Activated CD8-positive, alpha-beta memory T cell treated with anti-CD3 and anti-CD28 coated beads for 36 hours (primary cell): Measurements from ENCODE around the gene RNU6-9. TPM values are rescaled to one million over a fixed set of nuclear protein-coding genes. Genes with fewer than 3 reads are reported as not detected.
"Not testable (repeated sequence)": the region's sequence is repeated elsewhere in the genome, so short reads cannot be mapped to it uniquely, and the experiment has no call there.

ENCODE experiments used
- CTCF ChIA-PET: fragments of 350-600 bp; sonication (Branson Sonifier 250); formaldehyde crosslinking; loops from one replicate; lab custom pipeline; 2021; ENCODE audit warnings: antibody characterized with exemption; lab: Charles Lee
- POLR2A ChIA-PET: fragments of 350-600 bp; sonication (Branson Sonifier 250); formaldehyde crosslinking; loops from one replicate; lab custom pipeline; 2021; ENCODE audit warnings: antibody characterized with exemption; lab: Charles Lee
- total RNA-seq, 2 experiments: library from RNA; stranded (reverse); gene quantifications; one replicate each; pipeline ENCODE4 v1.2.3, GENCODE V29; 2021

RNU6-9 gene
- total RNA-seq, 2 experiments from 2014 or later, result not detected

- CTCF ChIA-PET, result interaction anchor here (0.7 to 1.4 kb wide), 3 partner anchors 11 to 25 kb away, joined by 3 to 4 read pairs (median 4); no protein-coding TSS in a partner anchor
- POLR2A ChIA-PET, result no interaction called here
Measured at GRCh38 chr19:888581-889385, 4.5 kb upstream of the RNU6-9 start.

DNA sequence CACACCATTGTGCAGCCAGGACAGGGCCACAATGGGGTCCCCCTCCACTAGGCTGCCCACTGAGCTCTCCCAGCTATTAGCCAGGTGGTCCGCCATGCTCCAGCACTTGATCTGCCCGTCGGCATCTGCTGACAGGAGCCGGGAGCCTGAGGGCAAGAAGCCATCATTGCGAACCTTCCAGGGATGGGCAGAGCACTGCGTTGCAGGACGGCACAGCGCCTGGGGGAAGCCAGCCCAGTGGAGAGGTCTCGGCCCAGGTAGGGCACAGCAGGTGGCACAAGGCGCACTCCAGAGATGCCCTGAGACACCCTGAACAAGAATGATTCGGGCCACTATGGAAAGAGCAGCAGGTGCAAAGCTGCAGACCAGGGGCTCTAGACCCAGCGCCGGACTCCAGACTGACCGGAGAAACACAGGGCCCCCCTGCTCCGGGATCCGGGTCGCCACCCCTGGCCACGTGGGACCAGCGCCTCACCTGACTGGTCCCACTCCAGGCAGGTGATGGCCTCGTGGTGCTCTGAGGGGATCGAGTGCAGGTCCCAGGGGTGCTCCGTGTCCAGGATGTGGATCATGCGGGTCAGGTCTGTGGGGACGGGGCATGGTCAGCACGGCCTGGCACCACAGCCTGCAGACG, 3.5 kb upstream of the RNU6-9 start:
- ChIA-PET CTCF (interaction anchor here (1.1 to 1.4 kb wide), 2 partner anchors 13 to 26 kb away, joined by 3 to 4 read pairs; no protein-coding TSS in a partner anchor), POLR2A (no interaction called here)

- ChIA-PET POLR2A (no interaction called here), CTCF (no interaction called here)
Measured at GRCh38 chr19:890831-891230, 2.5 kb upstream of the RNU6-9 start.

GRCh38 chr19:891421-892200, 1.7 kb upstream of the RNU6-9 start:
- CTCF ChIA-PET, result interaction anchor here (2.3 kb wide), 1 partner anchor 16 kb away, joined by 7 read pairs; no protein-coding TSS in a partner anchor
- POLR2A ChIA-PET, result not testable (repeated sequence)

DNA sequence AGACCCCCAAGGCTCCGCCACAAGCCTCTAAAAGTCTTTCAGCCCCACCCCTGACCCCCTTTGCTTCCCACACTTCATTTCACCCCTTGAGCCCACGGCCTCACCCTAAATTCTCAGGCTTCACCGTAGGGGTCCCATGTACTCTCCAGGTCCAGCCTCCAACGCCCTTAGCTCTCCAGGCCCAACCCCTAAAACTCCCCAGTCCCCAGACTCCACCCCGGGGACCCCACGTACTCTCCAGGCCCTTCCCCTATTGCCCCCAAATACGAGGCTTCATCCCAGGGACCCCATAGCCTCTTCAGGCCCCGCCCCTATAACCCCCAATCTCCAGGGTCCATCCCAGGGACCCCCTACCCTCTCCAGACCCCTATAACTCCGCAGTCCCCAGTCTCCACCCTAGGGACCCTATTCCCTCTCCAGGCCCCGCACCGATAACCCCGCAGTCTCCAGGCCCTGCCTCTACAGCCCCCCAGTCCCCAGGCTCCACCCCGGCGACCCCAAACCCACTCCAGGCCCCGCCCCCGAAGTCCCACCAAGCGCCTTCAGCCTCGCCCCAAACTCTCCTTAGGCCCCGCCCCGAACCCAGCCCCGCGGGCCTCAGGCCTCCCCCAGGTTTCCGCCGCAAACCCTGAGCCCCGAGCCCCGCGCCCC, 916 bp upstream of the RNU6-9 start:
- CTCF ChIA-PET, result interaction anchor here (0.8 to 2.3 kb wide), 4 partner anchors 16 to 92 kb away, joined by 3 to 7 read pairs (median 3); partner anchors contain the start of gene WDR18

DNA sequence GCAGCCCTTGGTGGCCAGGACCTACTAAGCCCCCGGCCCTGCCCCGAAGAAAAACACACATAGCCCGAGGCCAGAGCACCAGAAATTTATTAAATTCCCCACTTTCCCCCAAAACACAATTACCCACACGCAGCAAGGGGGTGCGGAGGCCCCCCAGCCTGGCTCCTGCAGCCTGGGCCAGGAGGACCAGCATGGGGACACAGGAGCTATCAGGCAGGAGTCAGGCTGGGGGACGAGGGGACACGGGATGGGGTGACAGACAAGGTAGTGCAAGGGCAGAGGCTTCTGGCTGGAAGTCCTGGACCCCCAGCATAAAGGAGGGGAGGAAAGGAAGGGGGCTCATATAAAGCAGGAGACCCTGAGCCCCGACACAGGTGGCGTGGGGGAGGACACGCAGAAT, 3.1 kb downstream of the RNU6-9 start:
- CTCF ChIA-PET, result interaction anchor here (0.8 to 1.3 kb wide), 2 partner anchors 33 to 92 kb away, joined by 3 read pairs; no protein-coding TSS in a partner anchor

More for the DNA sequence above, 916 bp upstream of the RNU6-9 start:
- POLR2A ChIA-PET, result interaction anchor here (0.6 to 1.4 kb wide), 3 partner anchors 11 to 28 kb away, joined by 3 to 4 read pairs (median 4); no protein-coding TSS in a partner anchor

DNA sequence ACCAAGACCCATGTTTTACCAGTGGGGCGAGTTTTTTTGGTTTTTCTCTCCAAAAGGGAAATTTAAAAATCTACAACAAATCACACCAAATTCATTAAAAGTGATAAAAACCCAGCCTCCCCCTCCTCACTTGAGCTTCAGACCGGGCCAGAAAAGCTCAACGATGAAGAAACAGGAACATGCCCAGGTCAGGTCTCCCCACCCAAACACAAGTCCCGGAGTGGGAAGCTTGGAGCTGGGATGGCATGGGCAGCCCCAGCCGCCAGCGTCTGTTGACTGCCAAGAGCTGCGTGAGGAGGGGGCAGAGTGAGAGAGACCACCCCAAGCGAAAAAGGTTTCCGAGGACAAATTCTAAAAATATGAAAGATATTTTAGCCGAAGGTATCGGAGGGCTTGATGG, 3.7 kb downstream of the RNU6-9 start:
- CTCF ChIA-PET, result interaction anchor here (0.8 to 1.3 kb wide), 2 partner anchors 33 to 92 kb away, joined by 3 read pairs; no protein-coding TSS in a partner anchor
- POLR2A ChIA-PET, result no interaction called here

More for the DNA sequence above, 3.1 kb downstream of the RNU6-9 start:
- POLR2A ChIA-PET, result no interaction called here

DNA sequence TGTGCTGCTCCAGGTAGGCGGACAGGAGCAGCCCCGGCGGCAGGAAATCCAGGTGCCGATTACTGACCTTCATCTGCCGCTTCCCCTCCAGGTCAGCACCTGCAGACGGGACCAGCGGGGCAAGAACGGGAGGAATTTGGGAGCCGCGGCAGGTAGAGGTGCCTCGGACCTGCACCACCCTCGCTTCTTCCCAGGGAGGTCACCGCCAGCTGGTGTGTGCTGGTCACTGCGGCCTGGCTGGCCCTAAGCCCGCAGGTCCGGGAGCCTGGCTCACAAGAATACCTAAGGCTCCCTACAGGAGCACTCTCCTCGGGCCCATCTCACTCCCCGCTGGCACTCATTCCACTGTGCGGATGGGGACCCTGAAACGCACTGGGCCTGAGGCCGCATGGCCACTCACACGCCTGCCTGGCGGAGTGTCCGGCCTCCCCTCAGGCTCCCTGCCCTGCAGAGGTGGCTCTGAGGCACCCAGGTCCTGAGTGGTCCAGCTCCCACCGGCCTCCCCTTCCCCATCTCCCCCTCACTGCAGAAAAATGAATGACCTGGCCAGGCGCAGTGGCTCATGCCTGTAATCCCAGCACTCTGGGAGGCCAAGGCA, 4.3 kb downstream of the RNU6-9 start:
- POLR2A ChIA-PET, result no interaction called here
- CTCF ChIA-PET, result no interaction called here

GRCh38 chr19:898663-899062, 5.4 kb downstream of the RNU6-9 start:
- ChIA-PET CTCF (no interaction called here), POLR2A (no interaction called here)

DNA sequence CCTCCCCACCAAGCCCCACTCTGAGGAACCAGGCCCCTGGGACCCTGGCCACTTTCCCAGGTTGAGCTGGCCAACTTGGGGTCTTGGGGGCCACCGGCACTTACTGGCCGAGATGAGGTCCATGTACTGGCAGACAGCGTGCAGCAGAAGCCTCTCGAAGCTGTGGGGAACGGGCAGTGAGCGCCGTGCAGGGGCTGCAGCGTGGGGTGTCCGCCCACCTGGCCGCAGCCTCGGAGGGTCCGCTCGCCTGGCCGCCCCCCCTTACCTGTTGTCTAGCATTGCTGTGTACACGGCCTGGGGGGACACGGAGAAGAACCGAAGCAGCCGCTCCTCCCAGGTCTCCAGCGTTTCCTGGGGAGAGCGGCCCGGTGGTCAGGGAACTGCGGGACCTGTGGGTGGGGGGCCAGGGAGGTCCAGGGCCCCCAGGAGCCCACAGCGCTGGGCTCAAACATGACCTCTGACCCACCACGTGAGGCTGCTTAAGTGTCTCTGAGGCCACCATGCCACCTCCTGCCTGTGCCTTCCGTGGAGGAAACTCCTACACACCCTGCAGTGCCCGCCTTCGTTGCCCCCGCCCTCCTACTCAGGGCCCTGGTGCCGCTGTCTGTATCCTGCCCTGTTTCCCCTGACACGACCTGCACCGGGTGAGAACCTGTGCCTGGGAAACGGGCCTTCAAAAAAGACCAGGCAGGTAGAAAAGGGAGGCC, 6.2 kb downstream of the RNU6-9 start:
- CTCF ChIA-PET, result no interaction called here
- POLR2A ChIA-PET, result no interaction called here

DNA sequence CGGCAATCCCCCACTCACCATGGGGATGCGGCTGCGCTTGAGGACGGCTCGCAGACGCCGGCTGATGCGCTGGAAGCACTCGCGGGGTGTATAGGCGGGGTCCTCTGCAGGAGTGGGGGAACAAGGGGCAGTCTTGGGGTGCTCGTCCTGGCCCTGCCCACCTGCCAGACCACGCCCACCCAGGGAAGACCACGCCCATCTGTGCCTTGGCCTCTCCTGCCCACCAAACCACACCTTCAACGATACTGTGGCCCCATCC, 6.7 kb downstream of the RNU6-9 start:
- ChIA-PET CTCF (no interaction called here), POLR2A (no interaction called here)

DNA sequence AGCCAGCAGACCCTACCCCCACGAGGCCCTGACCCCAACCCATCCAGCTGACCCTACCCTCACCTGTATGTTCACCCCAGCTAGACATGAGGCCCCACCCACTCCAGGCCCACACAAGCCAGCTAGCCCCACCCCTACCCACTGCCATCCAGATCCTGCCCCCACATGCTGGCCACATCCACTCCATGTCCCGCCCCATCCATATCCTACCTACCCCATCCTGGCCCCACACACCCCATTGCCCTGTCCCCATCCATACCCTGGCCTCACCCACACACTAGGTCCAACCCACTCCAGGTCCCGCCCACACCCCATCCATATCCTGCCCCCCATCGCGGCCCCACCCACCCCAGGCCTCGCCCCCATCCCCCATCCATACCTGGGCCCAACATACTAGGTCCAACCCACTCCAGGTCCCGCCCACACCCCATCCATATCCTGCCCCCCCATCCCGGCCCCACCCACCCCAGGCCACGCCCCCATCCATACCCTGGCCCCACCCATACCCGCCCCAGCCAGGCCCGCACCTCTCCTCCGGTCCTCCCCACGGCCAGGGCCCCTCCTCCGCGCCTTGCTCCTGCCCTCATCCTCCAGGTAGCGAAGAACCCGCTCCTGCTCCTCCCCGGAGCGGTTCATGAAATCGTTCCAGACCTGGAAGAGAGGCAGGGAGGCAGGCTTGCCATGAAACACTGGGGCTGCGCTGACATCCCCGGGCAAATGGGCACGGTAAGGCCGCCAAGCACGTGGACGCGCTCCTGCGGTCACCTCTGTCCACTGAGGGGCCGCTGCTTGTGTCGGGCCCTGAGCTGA, 7.2 kb downstream of the RNU6-9 start:
- CTCF ChIA-PET, result no interaction called here

DNA sequence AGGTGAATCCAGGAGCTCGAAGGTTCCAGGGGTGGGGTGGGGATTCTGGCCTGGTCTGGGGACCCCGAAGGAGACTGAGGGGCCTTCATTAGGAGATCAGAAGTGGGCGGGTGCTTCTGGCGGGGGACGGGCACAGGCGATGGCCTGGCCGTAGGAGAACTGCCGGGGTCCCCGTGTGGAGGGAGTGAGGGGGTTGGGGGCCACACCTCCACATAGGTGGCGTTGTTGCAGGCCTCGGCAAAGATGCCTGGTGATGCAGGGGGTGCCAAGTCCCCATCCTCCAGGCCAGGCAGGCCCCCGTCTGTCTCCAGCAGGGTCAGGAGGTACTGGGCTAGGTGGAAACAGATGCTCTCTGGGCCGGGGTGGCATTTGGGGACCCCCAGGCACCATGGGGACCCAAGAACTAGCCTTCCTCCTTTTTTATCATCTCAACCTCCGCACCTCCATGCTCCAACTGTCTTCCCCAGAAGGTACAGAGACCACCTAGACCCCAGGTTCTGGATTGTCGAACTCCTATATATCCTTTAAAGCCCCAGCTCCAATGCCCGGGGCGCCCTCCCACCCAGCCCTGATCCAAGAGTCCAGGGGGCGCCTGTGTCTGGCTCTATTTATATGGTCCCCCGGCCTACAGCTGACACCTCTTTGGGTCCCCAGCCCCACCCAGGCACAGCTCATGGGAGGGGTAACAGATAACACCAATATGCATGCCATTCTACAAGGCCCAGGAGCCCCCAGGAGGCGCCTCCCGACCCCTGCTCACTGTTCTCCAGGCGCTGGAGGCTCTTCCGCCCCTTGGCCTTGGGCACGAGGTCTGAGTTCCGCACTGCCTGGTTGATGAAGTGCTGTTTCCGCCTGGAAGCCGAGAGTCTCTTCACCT, 8.2 kb downstream of the RNU6-9 start:
- ChIA-PET CTCF (interaction anchor here (0.6 kb wide), 1 partner anchor 228 kb away, joined by 3 read pairs; no protein-coding TSS in a partner anchor), POLR2A (no interaction called here)

More for the DNA sequence above, 7.2 kb downstream of the RNU6-9 start:
- POLR2A ChIA-PET, result no interaction called here

- ChIA-PET POLR2A (no interaction called here), CTCF (interaction anchor here (0.6 to 1.2 kb wide), 2 partner anchors 13 to 227 kb away, joined by 3 read pairs; no protein-coding TSS in a partner anchor)
Measured at GRCh38 chr19:902093-902370, 8.7 kb downstream of the RNU6-9 start.

DNA sequence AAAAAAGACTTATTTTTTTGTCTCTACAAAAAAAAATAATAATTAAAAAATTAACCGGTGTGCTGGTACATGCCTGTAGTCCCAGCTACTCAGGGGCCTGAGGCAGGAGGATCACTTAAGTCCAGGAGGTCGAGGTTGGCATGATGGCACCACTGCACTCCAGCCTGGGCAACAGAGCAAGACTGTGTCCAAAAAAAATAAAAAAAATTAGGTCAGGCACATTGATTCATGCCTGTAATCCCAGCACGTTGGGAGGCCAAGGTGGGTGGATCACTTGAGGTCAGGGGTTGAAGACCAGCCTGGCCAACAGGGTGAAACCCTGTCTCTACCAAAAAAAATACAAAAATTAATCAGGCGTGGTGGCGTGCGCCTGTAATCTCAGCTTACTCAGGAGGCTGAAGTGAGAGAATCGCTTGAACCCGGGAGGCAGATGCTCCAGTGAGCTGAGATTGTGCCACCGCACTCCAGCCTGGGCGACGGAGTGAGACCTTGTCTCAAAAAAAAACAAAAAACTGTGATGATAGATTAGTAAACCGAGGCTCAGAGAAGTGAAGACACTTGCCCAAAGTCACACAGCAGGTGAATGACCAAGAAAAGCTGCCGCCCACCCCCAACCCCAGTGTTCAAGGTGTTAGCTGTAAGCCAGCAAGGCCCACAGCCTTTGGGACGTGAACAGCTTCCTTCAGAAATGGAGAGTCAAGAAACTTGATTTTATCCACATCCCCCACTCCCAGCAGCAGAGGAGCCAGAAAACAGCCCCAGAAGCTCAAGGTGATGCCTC, 9.4 kb downstream of the RNU6-9 start:
- POLR2A ChIA-PET, result interaction anchor here (0.9 kb wide), 1 partner anchor 10 kb away, joined by 4 read pairs; the partner anchor contains the start of genes MED16 and RNU6-9
- CTCF ChIA-PET, result interaction anchor here (0.6 to 1.2 kb wide), 3 partner anchors 9 to 226 kb away, joined by 3 to 4 read pairs (median 3); partner anchors contain the start of genes MED16 and RNU6-9
